Esophagus squamous epithelium (tissue), 5 donors: ENCODE measurements around the gene MEDAG. TPM values are rescaled to one million over a fixed set of nuclear protein-coding genes. Genes with fewer than 3 reads are reported as not detected.
A peak's percentile ranks its signal among the peaks of the same experiment; 100 is the strongest.

Experiments used
- DNase-seq: peaks from one replicate; lab custom pipeline; 2025; lab: John Stamatoyannopoulos, UW
- H3K27ac ChIP-seq, 4 donors: fragments of 200-600 bp; sonication (generic); one replicate each; pipeline ENCODE4 v1.5.1; 2016 to 2019; ENCODE audit warnings: mild to moderate bottlenecking in 1 of 4
- H3K27me3 ChIP-seq, 4 donors: fragments of 200-600 bp; sonication (generic); 1 replicate in 3 of 4; 2 replicates in 1 of 4; pipeline versions ENCODE4 v1.5.1 to v1.6.0; 2017 to 2021; ENCODE audit warnings: antibody characterized with exemption in 1 of 4
- H3K36me3 ChIP-seq, 3 donors: fragments of 200-600 bp; sonication (generic); one replicate each; pipeline ENCODE4 v1.5.1; 2016 to 2019
- H3K4me1 ChIP-seq, 3 donors: fragments of 200-600 bp; sonication (generic); one replicate each; pipeline ENCODE4 v1.5.1; 2017 to 2019
- H3K4me3 ChIP-seq, 4 donors: fragments of 200-600 bp; sonication (generic); 1 replicate in 3 of 4; 2 replicates in 1 of 4; pipeline ENCODE4 v1.5.1; 2016 to 2019; ENCODE audit warnings: mild to moderate bottlenecking in 2 of 4, moderate library complexity in 1 of 4
- H3K9me3 ChIP-seq, 3 donors: fragments of 200-600 bp; sonication (generic); one replicate each; pipeline ENCODE4 v1.5.1; 2016 to 2019
- CTCF ChIP-seq, 6 experiments: fragments of 450-650 bp in 4 of 6; fragments of 200-600 bp in 2 of 6; sonication (generic) in 2 of 6; IDR thresholded peaks; one replicate each; pipeline ENCODE4 v1.5.1; 2016 to 2019; ENCODE audit warnings: antibody characterized with exemption in 6 of 6, mild to moderate bottlenecking in 4 of 6, moderate library complexity in 4 of 6
- POLR2A ChIP-seq, 4 donors: fragments of 450-650 bp; IDR thresholded peaks; one replicate each; pipeline ENCODE4 v1.6.1; 2017; ENCODE audit warnings: antibody characterized with exemption in 4 of 4, mild to moderate bottlenecking in 4 of 4, moderate library complexity in 3 of 4
- WGBS, 2 donors: methylation state at CpG; one replicate each; pipeline ENCODE4 v1.1.5; 2018; 5-methylcytosine and 5-hydroxymethylcytosine counted together
- intact Hi-C: fragments of 100-400 bp; cut with DNase I; formaldehyde crosslinking; loops from one replicate; pipeline ENCODE4 v1.15.0; 2022
- total RNA-seq, 4 donors: library from RNA; depleted of rRNA; stranded (reverse); fragments of >200 nt; gene quantifications; one replicate each; pipeline ENCODE4 v1.1.0, GENCODE V29; 2016
- donor health status: DM: yes; HTN: yes; CAD: no.

MEDAG gene
- total RNA-seq, 4 donors from 2014 or later, result 1.1 to 11.3 (median 6.3) TPM

DNA sequence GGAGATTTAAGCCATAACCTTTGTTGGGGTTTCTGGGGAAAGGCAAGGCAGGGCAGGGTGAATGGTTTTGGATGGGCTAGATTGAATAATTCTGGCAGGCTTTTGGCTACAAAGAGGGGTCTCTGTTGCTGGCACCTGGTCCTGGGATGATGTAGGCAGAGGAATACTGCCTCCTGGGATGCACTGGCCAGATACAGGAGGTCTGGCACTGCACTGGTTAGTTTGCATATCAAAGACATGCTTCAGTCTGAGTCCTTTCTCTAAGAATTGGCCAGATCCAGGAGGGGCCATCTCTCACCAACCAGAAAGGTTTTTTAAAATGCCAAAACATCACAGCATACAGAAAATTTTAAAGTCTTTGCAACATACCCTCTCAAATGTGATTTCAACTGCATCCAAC is 8.0 kb upstream of the MEDAG start:
- Histone ChIP-seq H3K36me3 (no peaks in the 10 kb centered on the region), H3K27me3 (no peaks in the 10 kb centered on the region), H3K27ac (peak overlapping the region in 3 of 4 donors; percentile 32 to 73 (median 64)), H3K4me3 (no peak overlapping the region), H3K9me3 (no peaks in the 10 kb centered on the region), H3K4me1 (peaks cover 0 to 29% (median 6%) of the 10 kb centered on the region in 3 donors)
- DNase-seq, result no peak
- TF ChIP-seq CTCF (IDR thresholded peaks at IDR 0.05) (no peak), POLR2A (IDR thresholded peaks at IDR 0.05) (no peak)
- intact Hi-C loops, result no loop called here

DNA sequence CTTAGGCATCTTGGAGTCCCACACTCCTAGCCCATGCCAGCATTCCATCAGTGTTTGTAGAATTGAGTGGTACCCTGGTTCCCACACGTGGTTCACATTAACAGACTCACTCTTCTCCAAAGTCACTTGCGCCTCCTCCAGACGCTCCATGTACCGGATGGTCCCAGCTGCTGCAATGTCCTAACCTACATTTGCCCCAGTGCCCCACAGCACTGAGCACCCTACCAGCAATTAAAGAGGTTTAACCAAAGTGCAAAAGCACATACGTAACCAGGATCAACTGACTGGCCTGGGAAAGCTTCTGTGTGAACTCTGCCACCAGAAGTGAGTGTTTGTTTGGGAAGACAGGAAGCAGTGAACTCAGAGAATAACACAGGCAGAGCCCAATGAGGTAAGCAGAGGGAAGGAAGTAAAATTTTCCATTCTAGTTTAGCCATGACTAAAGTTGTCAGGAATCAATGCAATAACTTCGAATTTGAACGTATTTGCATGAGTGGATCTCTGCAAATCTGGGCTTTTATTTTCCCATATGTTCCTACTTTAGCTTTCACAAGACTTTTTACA is 7.3 kb upstream of the MEDAG start:
- Histone ChIP-seq H3K27ac (peak overlapping the region in 3 of 4 donors; percentile 36 to 73 (median 64)), H3K27me3 (peaks cover 0 to 4% (median 0%) of the 10 kb centered on the region in 4 donors), H3K9me3 (no peaks in the 10 kb centered on the region), H3K36me3 (no peaks in the 10 kb centered on the region), H3K4me3 (no peak overlapping the region), H3K4me1 (peaks cover 0 to 29% (median 6%) of the 10 kb centered on the region in 3 donors)
- TF ChIP-seq CTCF (IDR thresholded peaks at IDR 0.05) (no peak), POLR2A (IDR thresholded peaks at IDR 0.05) (no peak)
- 47 to 70% methylated on average over 4 to 7 of the region's 7 CpGs for WGBS, 2 donors
- DNase-seq, result no peak
- intact Hi-C loops, result no loop called here

DNA sequence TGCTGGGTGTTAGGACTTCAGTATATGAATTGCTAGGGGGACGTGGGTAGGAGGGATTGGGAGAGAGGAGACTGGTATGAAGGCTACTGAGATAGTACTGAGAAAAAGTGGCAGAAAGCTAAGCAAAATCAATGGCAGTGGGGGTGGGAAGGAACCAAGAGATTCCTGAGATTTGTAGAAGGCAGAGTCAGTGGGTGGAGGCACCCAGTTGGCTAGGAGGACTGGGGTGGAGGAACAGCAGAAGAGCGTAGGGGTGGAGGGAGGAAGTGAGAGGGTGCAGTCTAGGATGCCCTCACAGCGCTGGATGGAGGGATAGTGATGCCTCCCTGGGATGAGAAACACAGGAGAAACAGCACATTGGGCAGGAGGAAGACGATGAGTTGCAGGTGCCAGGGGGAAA is 5.6 kb upstream of the MEDAG start:
- DNase-seq, result no peak
- H3K4me3 ChIP-seq, result no peak overlapping the region
- TF ChIP-seq CTCF (IDR thresholded peaks at IDR 0.05) (no peak), POLR2A (IDR thresholded peaks at IDR 0.05) (no peak)
- H3K36me3 ChIP-seq, result no peaks in the 10 kb centered on the region
- 77 to 86% methylated on average over 4 of the region's 4 CpGs for WGBS, 2 donors
- peaks cover 0 to 21% (median 0%) of the 10 kb centered on the region in 4 donors for H3K27me3 ChIP-seq
- peaks cover 0 to 27% (median 6%) of the 10 kb centered on the region in 3 donors for H3K4me1 ChIP-seq
- no peaks in the 10 kb centered on the region for H3K9me3 ChIP-seq
- no peak overlapping the region for H3K27ac ChIP-seq
- intact Hi-C loops, result no loop called here

- no peaks in the 10 kb centered on the region for H3K9me3 ChIP-seq
- intact Hi-C loops, result no loop called here
- 76 to 82% methylated on average over 5 of the region's 5 CpGs for WGBS, 2 donors
- H3K4me1 ChIP-seq, result peaks cover 0 to 32% (median 9%) of the 10 kb centered on the region in 3 donors
- DNase-seq, result no peak
- H3K4me3 ChIP-seq, result no peak overlapping the region
- H3K27ac ChIP-seq, result no peak overlapping the region
- H3K27me3 ChIP-seq, result peaks cover 0 to 28% (median 0%) of the 10 kb centered on the region in 4 donors
- H3K36me3 ChIP-seq, result no peaks in the 10 kb centered on the region
- TF ChIP-seq CTCF (IDR thresholded peaks at IDR 0.05) (no peak), POLR2A (IDR thresholded peaks at IDR 0.05) (no peak)
Measured at GRCh38 chr13:30900952-30901749, 4.9 kb upstream of the MEDAG start.

DNA sequence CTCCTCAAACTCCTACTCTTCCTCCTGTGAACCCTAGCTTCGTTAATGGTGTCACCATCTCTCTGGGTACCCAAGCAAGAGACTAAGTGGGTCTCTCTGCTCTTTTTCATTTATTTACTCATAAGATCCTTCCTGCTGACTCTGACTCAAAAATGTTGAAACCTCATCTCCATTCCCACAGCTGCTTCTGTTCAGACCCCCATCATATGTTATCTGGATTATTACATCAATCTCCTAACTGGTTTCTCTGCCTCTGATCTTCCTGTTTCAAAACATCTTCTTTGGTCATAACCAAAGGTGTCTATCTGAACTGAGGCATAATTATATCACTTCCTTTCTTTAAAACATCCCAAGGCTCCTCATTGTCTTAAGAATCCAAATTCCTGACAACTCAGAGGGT is 2.0 kb upstream of the MEDAG start:
- TF ChIP-seq CTCF (IDR thresholded peaks at IDR 0.05) (no peak), POLR2A (IDR thresholded peaks at IDR 0.05) (no peak)
- Histone ChIP-seq H3K4me1 (peaks cover 22 to 45% (median 35%) of the 10 kb centered on the region in 3 donors), H3K27me3 (peaks cover 0 to 44% (median 0%) of the 10 kb centered on the region in 4 donors), H3K27ac (no peak overlapping the region), H3K36me3 (no peaks in the 10 kb centered on the region), H3K9me3 (no peaks in the 10 kb centered on the region), H3K4me3 (no peak overlapping the region)
- 83 to 85% methylated on average over 1 of the region's 1 CpG for WGBS, 2 donors
- intact Hi-C loops, result no loop called here
- DNase-seq, result no peak
